GM21360 (cell line): ENCODE results near the gene TC2N.
"Not testable (repeated sequence)": the region's sequence is repeated elsewhere in the genome, so short reads cannot be mapped to it uniquely, and the experiment has no call there.

Experiments used
- ATAC-seq: cut with Tn5 transposase; IDR thresholded peaks from one replicate; pipeline ENCODE4 v1.9.1; 2021; ENCODE audit warnings: mild to moderate bottlenecking, moderate library complexity; ENCODE audit not compliant: unreplicated experiment

Gene TC2N

DNA sequence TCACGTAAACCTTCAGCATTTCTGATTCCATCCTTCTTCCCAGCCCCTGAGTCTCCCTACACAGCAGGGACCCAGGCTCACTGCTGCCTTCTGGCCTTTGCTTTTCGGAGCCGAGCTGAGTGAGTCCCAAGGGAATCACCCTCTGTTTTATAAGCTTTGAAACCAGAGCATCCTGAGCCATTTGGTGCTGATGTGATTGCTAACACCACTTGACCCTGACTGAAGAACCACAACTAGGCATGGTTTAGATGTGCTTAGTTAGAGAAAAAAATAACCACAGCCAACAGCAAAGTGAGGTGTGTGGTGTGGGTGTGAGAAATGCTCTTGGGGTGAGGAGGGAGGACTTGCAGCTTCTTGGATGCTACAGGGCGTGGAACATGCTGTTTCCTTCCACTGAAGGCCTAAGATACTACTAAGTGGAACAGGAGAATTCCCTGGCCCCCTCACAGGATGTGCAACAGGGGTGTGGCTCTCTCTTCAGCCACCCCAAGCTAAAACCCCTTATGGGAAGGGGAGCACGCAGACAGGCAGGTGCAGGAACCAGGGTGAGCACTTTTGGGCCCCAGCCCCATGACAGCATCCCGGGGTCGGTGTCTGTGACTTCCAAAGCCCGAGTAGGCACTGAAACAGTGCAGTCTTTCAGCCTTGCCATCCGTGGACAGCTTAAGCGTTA lies at the start of gene TC2N:
Gene TC2N, minus strand, starts transcription at position 221 of the 673 bp plus-strand sequence. CDS start 53,767 bp downstream, outside the sequence.
- no peak for ATAC-seq

GRCh38 chr14:91912035-91912434 lies 44.7 kb upstream of the TC2N start:
- no peak for ATAC-seq

GRCh38 chr14:91911474-91912032 lies 44.2 kb upstream of the TC2N start:
- no peak for ATAC-seq

GRCh38 chr14:91910196-91910595 lies 42.9 kb upstream of the TC2N start:
- ATAC-seq, result no peak

DNA sequence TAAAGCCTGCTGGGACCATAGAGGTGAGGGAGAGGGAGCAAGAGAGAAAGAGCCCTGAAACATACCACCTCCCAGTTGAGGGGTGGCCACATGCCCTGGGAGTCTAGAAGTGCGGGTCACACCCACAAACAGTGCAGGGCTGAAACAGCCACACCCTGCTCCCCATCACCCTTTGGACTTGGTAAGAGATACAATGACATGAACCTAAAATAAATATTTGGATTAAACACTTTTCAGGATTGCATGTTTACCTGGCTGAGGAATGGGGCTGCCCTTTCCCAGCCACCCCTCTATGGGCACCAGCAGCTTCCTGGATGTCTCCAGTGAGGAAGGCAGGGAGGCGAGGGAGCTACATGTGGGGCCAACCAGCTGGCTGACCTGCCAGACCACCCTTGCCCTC lies 39.0 kb upstream of the TC2N start:
- ATAC-seq, result no peak

DNA sequence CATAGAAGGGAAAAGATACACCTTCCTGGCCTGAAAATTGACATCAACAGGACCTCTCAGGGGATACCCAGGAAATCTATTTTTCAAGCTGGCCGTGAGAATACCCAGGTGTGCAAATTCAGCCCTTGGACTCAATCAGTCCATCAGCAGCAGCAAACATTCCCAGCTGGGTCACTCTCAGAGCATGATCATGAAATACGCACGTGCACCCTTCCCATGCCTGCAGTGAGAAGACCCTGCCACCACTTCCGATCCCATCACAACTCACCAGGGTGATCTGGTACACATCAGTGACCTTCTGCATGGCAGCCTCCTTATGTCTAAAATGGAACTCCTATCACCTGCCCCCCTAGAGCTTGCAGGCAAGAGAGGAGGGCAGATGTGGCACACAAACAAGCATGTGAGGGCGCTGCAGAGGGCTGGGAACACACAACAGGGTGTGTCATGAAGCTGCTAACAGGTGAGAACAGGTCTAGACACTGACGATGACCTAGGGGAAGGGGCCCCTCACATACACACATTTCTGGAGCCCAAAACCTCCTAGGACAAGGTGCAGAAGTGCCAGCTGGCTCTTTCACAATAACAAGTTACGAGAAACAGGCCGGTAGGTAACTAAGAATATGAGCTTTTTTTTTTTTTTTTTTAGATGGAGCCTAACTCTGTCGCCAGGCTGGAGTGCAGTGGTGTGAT lies 37.8 kb upstream of the TC2N start:
- ATAC-seq, result no peak

DNA sequence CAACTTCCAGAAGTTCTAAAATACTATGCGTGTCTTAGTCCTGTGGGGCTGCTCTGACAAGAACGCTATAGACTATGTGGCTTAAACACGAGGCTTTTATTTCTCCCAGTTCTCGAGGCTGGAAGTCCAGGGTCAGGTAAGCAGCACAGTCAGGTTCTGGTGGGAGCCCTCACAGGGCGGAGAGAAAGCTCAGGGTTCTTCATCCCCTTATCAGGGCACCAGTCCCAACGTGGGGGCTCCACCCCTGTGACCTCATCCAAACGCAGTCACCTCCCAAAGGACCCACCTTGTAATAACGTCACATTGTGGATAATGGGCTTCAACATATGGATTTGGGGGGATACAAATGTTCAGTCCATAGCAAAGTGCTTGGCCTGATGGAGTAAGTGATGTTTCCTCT lies 37.1 kb upstream of the TC2N start:
- no peak for ATAC-seq

GRCh38 chr14:91903070-91903469 lies 35.7 kb upstream of the TC2N start:
- no peak for ATAC-seq

GRCh38 chr14:91902336-91902735 lies 35.0 kb upstream of the TC2N start:
- no peak for ATAC-seq

DNA sequence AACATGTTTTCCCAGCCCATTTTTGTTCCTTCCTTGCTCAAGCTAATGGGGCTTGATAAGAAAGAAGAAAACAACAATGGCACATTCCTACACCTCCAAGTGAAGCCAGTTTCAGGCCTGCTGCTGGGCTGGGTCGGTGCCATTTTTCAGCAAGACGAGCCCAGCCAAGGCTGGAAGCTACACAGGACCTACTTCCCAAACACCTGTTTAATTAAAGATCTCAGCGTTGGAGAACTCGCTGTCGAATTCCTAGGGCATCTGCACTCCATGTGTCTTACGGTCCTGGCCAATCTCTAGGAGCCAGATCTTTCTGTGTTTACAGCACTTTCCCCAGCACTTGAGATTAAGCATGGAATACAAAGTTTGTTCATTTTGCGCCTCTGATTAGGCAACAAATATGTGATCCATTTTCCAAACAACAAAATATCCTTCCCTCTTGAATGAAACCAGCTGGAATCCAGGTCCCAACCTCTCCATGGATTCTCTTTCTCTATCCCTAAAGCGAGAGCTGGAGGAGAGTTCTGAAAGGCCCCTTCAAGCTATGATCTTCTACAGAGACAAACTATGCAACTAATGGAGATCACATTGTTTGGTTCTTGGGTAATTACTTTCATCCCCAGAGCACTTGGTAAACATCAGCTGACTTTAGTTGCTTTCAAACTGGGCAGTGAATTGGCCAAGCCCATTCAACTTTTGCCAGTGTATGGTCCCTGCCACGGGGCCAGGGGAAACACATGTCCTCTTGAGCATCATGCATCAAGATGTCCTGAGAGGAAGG lies 34.3 kb upstream of the TC2N start:
- no peak for ATAC-seq

DNA sequence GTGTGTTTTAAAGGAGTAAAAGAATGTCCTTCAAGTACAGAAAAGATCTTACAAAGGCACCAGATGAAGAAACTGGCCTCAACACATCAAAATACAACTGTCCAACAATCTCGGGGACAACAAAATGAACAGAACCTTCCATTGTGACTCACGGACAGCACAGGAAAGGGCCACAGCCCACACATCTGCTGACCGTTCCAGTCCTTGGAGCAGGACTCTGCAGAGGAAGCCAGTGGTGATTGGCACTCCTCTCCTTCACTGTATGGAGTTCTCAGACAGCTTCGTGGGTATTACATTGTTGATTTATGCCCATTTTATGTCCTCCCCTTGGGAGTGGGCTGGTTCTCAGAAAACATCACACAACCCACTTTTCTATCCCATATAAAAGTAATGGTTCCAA lies 32.5 kb upstream of the TC2N start:
- ATAC-seq, result no peak

DNA sequence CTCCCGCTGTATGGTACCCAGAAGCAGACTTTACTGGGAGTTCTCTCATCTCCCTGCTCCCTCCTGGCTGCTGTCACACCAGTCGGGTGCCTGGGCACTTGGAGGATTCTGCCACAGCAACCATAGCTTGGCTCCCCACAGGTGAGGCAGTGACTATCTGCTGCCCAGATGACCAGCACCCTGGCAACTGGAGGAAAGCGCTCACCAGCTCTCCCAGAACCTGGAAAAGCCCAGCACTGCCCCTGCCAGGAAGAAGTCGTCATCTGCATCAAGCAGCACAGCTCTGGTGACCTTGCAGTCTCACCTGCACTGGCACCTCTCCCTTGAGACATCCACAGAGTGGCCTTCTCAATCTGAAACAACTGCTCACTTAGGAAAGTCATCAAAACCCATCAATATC lies 31.9 kb upstream of the TC2N start:
- no peak for ATAC-seq

DNA sequence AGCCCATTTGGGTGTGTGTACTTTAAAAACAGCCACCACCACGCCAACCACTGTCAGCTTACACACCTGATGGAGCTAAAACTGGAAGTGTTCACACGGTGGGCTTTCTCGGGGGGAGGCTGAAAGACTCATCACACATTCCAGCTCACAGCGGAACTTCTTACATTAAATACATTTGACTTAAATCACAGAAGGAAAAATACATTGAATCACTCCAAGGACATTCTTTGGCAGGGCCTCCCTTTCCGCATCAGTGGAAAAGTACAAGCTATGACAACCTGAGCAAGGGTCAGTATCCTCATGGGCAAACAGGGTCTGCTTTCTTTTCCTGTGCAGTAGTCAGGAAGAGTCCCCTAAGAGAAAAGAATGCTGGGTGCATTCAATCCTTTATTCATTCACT lies 31.0 kb upstream of the TC2N start:
- no peak for ATAC-seq

DNA sequence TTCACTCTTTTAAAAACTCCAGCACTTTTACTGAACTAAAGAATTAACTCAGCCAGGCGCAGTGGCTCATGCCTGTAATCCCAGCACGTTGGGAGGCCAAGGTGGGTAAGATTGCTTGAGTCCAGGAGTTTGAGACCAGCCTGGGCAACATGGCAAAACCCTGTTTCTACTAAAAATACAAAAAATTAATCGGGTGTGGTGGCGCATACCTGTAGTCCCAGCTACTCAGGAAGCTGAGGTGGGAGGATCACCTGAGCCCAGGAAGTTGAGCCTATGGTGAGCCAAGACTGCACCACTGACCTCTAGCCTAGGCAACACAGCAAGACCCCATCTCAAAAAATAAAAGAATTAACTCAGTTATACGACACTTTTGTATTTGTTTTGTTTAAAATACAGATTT lies 30.4 kb upstream of the TC2N start:
- not testable (repeated sequence) for ATAC-seq

DNA sequence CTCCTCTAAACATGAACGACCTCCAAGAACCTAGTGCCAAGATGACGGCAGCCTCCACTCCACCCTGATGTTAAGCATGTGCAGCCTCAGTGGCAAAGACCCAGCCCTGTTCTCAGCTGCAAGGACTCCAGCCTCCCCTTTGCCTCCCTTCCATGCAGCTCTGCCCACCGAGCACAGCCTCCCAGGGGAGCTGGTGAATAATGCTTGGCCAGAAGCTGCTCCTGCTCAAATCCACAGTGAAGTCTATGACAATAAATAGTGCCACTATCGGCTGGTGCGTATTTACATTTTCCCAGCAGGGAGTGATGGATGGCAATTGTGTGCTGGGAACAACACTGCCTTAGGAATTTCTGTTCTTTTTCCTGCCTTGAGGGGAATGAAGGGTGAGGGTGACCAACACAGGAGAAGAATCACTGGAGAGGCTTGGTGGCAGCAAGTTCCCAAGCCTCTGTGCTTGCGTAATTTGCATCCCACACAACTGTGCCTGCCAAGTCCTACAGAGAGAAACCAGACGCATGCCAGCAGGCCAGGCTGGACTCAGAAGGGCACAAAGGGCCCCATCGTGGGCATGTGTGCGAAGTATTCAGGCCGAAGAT lies 29.9 kb upstream of the TC2N start:
- ATAC-seq, result no peak

DNA sequence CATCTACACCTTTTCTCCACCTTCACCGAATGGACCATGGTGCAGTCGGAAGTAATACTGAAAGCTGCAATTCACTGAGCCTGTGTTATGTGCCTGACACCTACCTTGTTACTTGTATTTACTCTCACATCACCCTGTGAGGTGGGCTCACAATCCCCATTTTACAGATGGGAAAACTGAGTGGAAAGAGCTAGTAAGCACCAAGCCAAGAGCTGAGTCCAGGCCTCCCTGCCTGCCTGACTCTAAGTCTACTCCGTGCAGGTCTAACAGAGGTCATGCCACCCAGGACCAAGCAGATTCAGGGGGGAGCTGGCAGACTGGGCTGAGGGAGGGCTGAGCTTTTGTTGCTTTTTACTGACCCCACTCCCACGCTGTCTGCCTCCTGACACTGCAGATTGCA lies 29.1 kb upstream of the TC2N start:
- no peak for ATAC-seq

- ATAC-seq, result no peak
Observed at GRCh38 chr14:91893669-91894068, 26.3 kb upstream of the TC2N start.

DNA sequence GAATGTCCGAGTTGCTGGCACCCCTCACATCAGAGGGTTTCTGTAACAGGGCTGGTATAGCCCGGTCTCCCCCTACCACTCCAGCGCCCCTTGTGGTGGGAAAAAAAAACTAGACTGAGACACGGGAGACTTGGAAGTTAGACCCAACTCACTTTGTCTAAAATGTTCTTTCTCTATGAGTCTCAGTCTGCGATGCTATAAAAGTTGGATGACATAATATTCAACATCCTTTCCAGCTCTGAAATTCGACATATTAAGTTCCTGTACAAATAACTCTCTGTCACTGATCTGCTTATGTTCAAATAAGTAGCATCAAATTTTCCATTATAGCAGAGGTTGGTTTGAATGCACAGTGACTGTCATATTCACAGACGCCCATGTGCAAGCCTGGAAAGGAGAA lies 25.7 kb upstream of the TC2N start:
- no peak for ATAC-seq

DNA sequence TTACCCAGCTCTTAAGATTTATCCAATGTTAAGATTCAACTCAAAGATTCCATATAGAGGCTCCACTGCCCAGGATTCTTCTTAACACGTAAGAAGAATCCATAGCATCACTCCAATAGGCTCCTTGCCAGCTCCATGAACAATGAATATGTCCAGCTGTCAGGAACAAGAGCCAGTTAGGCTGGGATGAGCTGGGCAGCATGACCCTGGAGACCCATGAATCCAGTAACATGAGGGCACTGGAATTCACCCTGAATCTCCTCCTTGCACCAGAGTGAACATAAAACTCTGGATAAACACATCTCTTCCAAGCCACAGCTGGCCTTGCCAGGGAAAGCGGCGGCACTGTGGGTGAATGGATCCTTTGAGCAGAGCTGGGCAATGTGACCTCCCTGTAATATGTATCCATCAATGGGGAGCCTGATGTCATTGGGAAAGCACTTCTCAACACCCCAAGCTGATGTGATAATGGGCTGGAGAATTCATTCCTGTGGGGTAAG lies 24.4 kb upstream of the TC2N start:
- no peak for ATAC-seq

DNA sequence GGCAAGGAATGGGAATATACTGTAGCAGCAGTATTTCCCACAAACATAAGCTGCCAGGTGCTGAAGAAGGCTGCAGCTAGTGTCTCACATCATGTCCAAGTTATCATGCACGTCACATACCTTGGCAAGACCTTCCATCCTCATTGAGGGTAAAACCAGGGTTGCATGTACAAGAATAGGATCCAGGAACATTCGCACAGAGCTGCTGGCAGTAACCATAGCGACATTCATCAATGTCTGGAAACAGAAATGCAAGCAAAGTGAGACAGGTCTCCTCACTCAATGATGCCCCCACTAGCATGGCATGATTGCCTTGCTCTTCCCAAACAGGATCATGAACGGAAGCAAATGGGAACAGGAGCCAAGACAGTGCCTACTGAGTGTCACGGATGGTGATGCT lies 23.8 kb upstream of the TC2N start:
- ATAC-seq, result no peak

GRCh38 chr14:91890291-91890749 lies 23.0 kb upstream of the TC2N start:
- ATAC-seq, result no peak
